GM12878 (cell line): ENCODE data around the gene ANKRD1. TPM values are rescaled to one million over a fixed set of nuclear protein-coding genes. Genes with fewer than 3 reads are reported as not detected.

Experiments
- ATAC-seq: fragments of 200-7000 bp; cut with Tn5 transposase; 3 replicates; pipeline ENCODE4 v1.9.1; 2020; ENCODE audit warnings: mild to moderate bottlenecking, moderate library complexity
- BruUV-seq: library from RNA; stranded (reverse); fragments of 400-500 nt; replicated peaks from 2 replicates; lab custom pipeline; 2021; lab: Mats Ljungman, UMichigan
- CTCF ChIA-PET: fragments of 300-600 bp; sonication (Branson Sonifier 250); formaldehyde crosslinking; extraction: SDS; loops from one replicate; lab custom pipeline; 2021; ENCODE audit warnings: inconsistent platforms; lab: Yijun Ruan, JAX
- POLR2A ChIA-PET: fragments of 350-600 bp; formaldehyde crosslinking; extraction: SDS; loops from one replicate; lab custom pipeline; 2021; ENCODE audit warnings: inconsistent platforms; lab: Charles Lee
- RAD21 ChIA-PET: fragments of 300-600 bp; sonication (Branson Sonifier 250); formaldehyde crosslinking; loops from one replicate; lab custom pipeline; 2023; ENCODE audit warnings: antibody characterized with exemption; ENCODE audit not compliant: unreplicated experiment; lab: Charles Lee
- SMC1A ChIA-PET: fragments of 300-600 bp; sonication (Branson Sonifier 250); formaldehyde crosslinking; loops from one replicate; lab custom pipeline; 2023; ENCODE audit not compliant: unreplicated experiment, uncharacterized antibody; lab: Charles Lee
- DNase-seq: peaks from one replicate; pipeline ENCODE4 v3.0.0-alpha.2; 2011; ENCODE audit warnings: low read depth, low spot score
- FAIRE-seq: peaks from 3 replicates; lab custom pipeline; 2011; peaks lifted over from hg19 to GRCh38; lab: Jason Lieb, UNC
- H2AFZ ChIP-seq: 2 replicates; pipeline ENCODE4 v1.6.0; 2011; ENCODE audit warnings: low read depth, low read length, control low read depth; ENCODE audit not compliant: control insufficient read depth
- H3K27ac ChIP-seq: 2 replicates; pipeline ENCODE4 v1.5.1; 2011; ENCODE audit warnings: control low read depth; ENCODE audit not compliant: control insufficient read depth, insufficient read depth
- H3K27me3 ChIP-seq, 2 experiments: replicated peaks in 1 of 2; 2 replicates each; pipeline versions ENCODE4 v1.6.0 to v1.6.1; 2011; ENCODE audit warnings: low read length in 1 of 2; ENCODE audit not compliant: control insufficient read depth in 2 of 2, insufficient read depth in 2 of 2
- H3K36me3 ChIP-seq, 2 experiments: 2 replicates each; pipeline ENCODE4 v1.5.1; 2011; ENCODE audit warnings: low read length in 1 of 2; ENCODE audit not compliant: control insufficient read depth in 2 of 2, insufficient read depth in 2 of 2
- H3K4me1 ChIP-seq: 2 replicates; pipeline ENCODE4 v1.6.1; 2011; ENCODE audit warnings: mild to moderate bottlenecking, low read length, moderate library complexity, mixed read lengths; ENCODE audit not compliant: control insufficient read depth, insufficient read depth
- H3K4me2 ChIP-seq: 2 replicates; pipeline ENCODE4 v1.6.0; 2011; ENCODE audit warnings: control low read depth; ENCODE audit not compliant: control insufficient read depth, insufficient read depth
- H3K4me3 ChIP-seq: fragments of 200-600 bp; sonication (generic); 2 replicates; pipeline ENCODE4 v1.5.1; 2016
- H3K79me2 ChIP-seq: 2 replicates; pipeline ENCODE4 v1.6.0; 2011; ENCODE audit warnings: low read length; ENCODE audit not compliant: control insufficient read depth, insufficient read depth
- H3K9ac ChIP-seq: 2 replicates; pipeline ENCODE4 v1.8.0; 2011; ENCODE audit warnings: low read length, control low read depth, mixed read lengths; ENCODE audit not compliant: control insufficient read depth, insufficient read depth
- H3K9me3 ChIP-seq: replicated peaks from 3 replicates; pipeline ENCODE4 v1.5.1; 2011; ENCODE audit warnings: mild to moderate bottlenecking, low read length; ENCODE audit not compliant: control insufficient read depth, insufficient read depth
- H4K20me1 ChIP-seq: 2 replicates; pipeline ENCODE4 v1.6.0; 2011; ENCODE audit not compliant: control insufficient read depth, insufficient read depth
- CREM ChIP-seq: IDR thresholded peaks from 2 replicates; pipeline ENCODE4 v1.6.1; 2014; ENCODE audit warnings: antibody characterized with exemption, low read depth
- CTCF ChIP-seq, 3 experiments: IDR thresholded peaks in 2 of 3; conservative IDR thresholded peaks in 1 of 3; 2 replicates each; pipeline ENCODE4 v1.5.1; 2011; ENCODE audit warnings: low read depth in 3 of 3, low read length in 3 of 3, mild to moderate bottlenecking in 3 of 3, control low read depth in 2 of 3, moderate library complexity in 2 of 3, inconsistent platforms in 1 of 3, mixed read lengths in 1 of 3; ENCODE audit not compliant: control insufficient read depth in 2 of 3, insufficient read depth in 1 of 3; ENCODE audit errors: extremely low read depth in 1 of 3
- MTA2 ChIP-seq: fragments of 450-650 bp; IDR thresholded peaks from 2 replicates; pipeline ENCODE4 v1.6.1; 2016; ENCODE audit warnings: low read depth, mild to moderate bottlenecking, moderate library complexity
- PAX5 ChIP-seq: IDR thresholded peaks from 2 replicates; pipeline ENCODE4 v1.6.1; 2011; ENCODE audit warnings: low read depth, low read length, borderline replicate concordance
- RAD51 ChIP-seq: fragments of 450-650 bp; IDR thresholded peaks from 2 replicates; pipeline ENCODE4 v1.6.1; 2016; ENCODE audit warnings: moderate library complexity, mild to moderate bottlenecking, inconsistent platforms
- REST ChIP-seq: IDR thresholded peaks from 2 replicates; pipeline ENCODE4 v1.6.1; 2012; ENCODE audit warnings: mild to moderate bottlenecking, low read depth, low read length
- ZBTB11 ChIP-seq: fragments of 450-650 bp; formaldehyde crosslinking; IDR thresholded peaks from 2 replicates; pipeline ENCODE4 v1.5.0; 2022; ENCODE audit warnings: mild to moderate bottlenecking, missing genetic modification characterization
- WGBS: methylation state at CpG from one replicate; pipeline ENCODE4 v1.1.6; 2016; ENCODE audit warnings: low lambda C conversion rate; ENCODE audit not compliant: insufficient replicate concordance, insufficient coverage; ENCODE audit errors: missing lambda C conversion rate; 5-methylcytosine and 5-hydroxymethylcytosine counted together
- in situ Hi-C: fragments of 300-500 bp; cut with MboI; formaldehyde crosslinking; loops from 9 replicates; pipeline ENCODE4 v1.14.3; 2018; ENCODE audit warnings: mixed read lengths
- intact Hi-C: fragments of 100-400 bp; cut with micrococcal nuclease; formaldehyde crosslinking; loops from one replicate; pipeline ENCODE4 v1.14.2; 2022; ENCODE audit not compliant: unreplicated experiment
- polyA plus RNA-seq, 11 experiments: library from polyadenylated mRNA; depleted of rRNA in 4 of 11; unstranded in 6 of 11; stranded (reverse) in 5 of 11; fragments of >200 nt; fragmentation: Nextera tagmentation in 4 of 11; fragmentation: Illumina TruSeq in 1 of 11; extraction: Ambion mirVana in 4 of 11; extraction: Trizol in 1 of 11; gene quantifications; 1 replicate in 1 of 11; 2 replicates in 10 of 11; pipeline versions ENCODE4 v1.2.1 to v1.2.3, GENCODE V29; 2011 to 2016; ENCODE audit warnings: inconsistent platforms in 2 of 11, missing spikeins in 2 of 11, low read depth in 1 of 11
- total RNA-seq, 4 experiments: library from RNA; depleted of rRNA in 3 of 4; stranded (reverse); fragments of >200 nt in 3 of 4; fragmentation: Illumina TruSeq in 1 of 4; extraction: Trizol in 1 of 4; gene quantifications; 2 replicates each; pipeline versions ENCODE4 v1.2.1 to v1.2.3, GENCODE V29; 2013 to 2021

Gene ANKRD1
- total and polyA plus RNA-seq, 10 of the 15 experiments (the other 5 are each of a cell fraction or from before 2014, with no cell fraction given) = not detected

GRCh38 chr10:90916392-90917237 is 4.3 kb downstream of the ANKRD1 start (continued):
- no peak for TF ChIP-seq REST
- TF ChIP-seq RAD51 = no peak
- no peak for TF ChIP-seq CREM
- TF ChIP-seq, all 136 proteins: peak for 0

- 93% methylated on average over 9 of the region's 11 CpGs for WGBS
- ChIA-PET SMC1A (interaction anchor here (0.7 to 10.0 kb wide), 3 partner anchors 21 to 101 kb away, joined by 3 to 100 read pairs (median 3); no protein-coding TSS in a partner anchor), CTCF (interaction anchor here (8.8 kb wide), 1 partner anchor 335 kb away, joined by 253 read pairs; no protein-coding TSS in a partner anchor), POLR2A (no interaction called here), RAD21 (interaction anchor here (6.1 kb wide), 1 partner anchor 334 kb away, joined by 184 read pairs; no protein-coding TSS in a partner anchor)
- no peak overlapping the region for H3K9ac ChIP-seq
- no peaks in the 10 kb centered on the region; the same call in 2 of the 3 replicates for H3K9me3 ChIP-seq
- in situ Hi-C loops = no loop called here
- BruUV-seq = no TSS peak
- no peaks in the 10 kb centered on the region for H3K79me2 ChIP-seq
- FAIRE-seq (no peak), ATAC-seq (no peak), DNase-seq (no peak)
- H3K27me3 ChIP-seq = no peaks in the 10 kb centered on the region
- H3K4me3 ChIP-seq = no peak overlapping the region
- no peaks in the 10 kb centered on the region for H4K20me1 ChIP-seq
- intact Hi-C loops = no loop called here
- H3K27ac ChIP-seq = no peak overlapping the region
- no peaks in the 10 kb centered on the region for H3K36me3 ChIP-seq
- no peak overlapping the region for H3K4me2 ChIP-seq
- H2AFZ ChIP-seq = no peak overlapping the region
- TF ChIP-seq CREM (no peak), CTCF (IDR thresholded peaks at IDR 0.05 in 2 of 3, conservative IDR thresholded peaks at IDR 0.05 in 1 of 3; ENCODE audit: control insufficient read depth in 2 of 3, extremely low read depth in 1 of 3, insufficient read depth in 1 of 3, low read depth in 3 of 3, low read length in 3 of 3) (no peak), MTA2 (no peak), PAX5 (no peak), ZBTB11 (CRISPR knock-in tag) (no peak)
- TF ChIP-seq, all 136 proteins: peak for 0
- no peaks in the 10 kb centered on the region for H3K4me1 ChIP-seq
Observed at GRCh38 chr10:90915766-90916075, 5.2 kb downstream of the ANKRD1 start.
